ENCODE measurements around the gene NRROS. TPM values are rescaled to one million over a fixed set of nuclear protein-coding genes. Genes with fewer than 3 reads are reported as not detected.

The NRROS gene
- total and polyA plus RNA-seq, 2 of the 13 experiments (the other 11 are each of a cell fraction or from before 2014, with no cell fraction given), result not detected

DNA sequence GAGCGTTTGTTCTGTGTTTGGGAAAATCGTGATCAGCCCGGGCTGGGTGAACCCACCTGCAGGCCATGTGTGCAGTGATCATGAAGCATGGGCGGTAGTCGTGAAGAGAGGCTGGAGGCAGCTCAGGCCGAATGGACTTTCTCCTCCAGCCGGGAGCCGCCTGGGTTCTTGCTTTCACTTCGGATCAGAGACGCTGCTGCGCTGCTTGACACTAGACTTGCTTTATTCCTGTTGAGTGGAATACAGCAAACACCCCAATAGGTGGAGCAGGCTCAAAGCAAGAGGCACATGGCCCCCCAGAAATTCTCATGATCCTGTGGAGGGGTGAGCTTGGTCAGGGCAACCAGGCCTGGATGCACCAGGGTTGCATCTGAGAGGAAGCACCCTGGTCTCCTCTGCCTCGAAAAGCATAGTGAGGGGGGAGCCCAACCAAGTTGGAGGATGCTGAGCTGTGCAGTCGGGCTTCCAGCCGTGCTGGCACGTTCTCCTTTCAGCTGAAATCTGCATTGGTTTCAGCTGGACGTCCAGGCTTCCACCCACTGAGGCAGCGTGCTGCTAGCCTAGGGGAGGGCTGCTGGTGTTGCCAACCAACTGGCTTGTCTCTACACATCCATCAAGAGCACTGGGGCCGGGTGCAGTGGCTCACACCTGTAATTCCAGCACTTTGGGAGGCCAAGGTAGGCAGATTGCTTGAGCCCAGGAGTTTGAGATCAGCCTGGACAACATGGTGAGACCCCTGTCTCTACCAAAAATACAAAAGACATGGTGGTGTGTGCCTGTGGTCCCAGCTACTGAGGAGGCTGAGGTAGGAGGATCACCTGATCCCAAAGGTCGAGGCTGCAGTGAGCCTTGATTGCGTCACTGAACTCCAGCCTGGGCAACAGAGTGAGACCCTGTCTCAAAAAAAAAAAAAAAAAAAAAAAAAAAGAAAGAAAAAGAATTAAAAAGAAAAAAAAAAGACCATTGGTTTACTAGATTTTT lies 2.8 kb upstream of the NRROS start (continued):
- TF ChIP-seq ZNF589 (CRISPR knock-in tag; conservative IDR thresholded peaks at IDR 0.05) (no peak), HCFC1 (IDR thresholded peaks at IDR 0.05; ENCODE audit: low read depth, low read length) (no peak), HMG20A (CRISPR knock-in tag; IDR thresholded peaks at IDR 0.05; ENCODE audit: borderline replicate concordance) (no peak), ZNF33B (CRISPR knock-in tag; IDR thresholded peaks at IDR 0.05) (no peak), NFIC (IDR thresholded peaks at IDR 0.05; ENCODE audit: low read length) (no peak), ZNF547 (CRISPR knock-in tag; IDR thresholded peaks at IDR 0.05) (no peak), HNF4G (IDR thresholded peaks at IDR 0.05; ENCODE audit: borderline replicate concordance, low read depth, low read length) (no peak), HNF4G (CRISPR knock-in tag; IDR thresholded peaks at IDR 0.05; ENCODE audit: borderline replicate concordance, low read depth) (no peak), ZNF776 (CRISPR knock-in tag; IDR thresholded peaks at IDR 0.05) (no peak), CAMTA2 (CRISPR knock-in tag; IDR thresholded peaks at IDR 0.05; ENCODE audit: borderline replicate concordance) (no peak), FOXC1 (CRISPR knock-in tag; IDR thresholded peaks at IDR 0.05; ENCODE audit: borderline replicate concordance) (0 out of 2 replicates have a peak, but pooled peaks have one; percentile 37), ZNF891 (CRISPR knock-in tag; IDR thresholded peaks at IDR 0.05) (no peak), ZIK1 (CRISPR knock-in tag; IDR thresholded peaks at IDR 0.05; ENCODE audit: borderline replicate concordance, low read depth) (no peak), ZFP82 (CRISPR knock-in tag; IDR thresholded peaks at IDR 0.05; ENCODE audit: borderline replicate concordance) (no peak), ZNF432 (CRISPR knock-in tag; IDR thresholded peaks at IDR 0.05; ENCODE audit: borderline replicate concordance) (no peak), SOX13 (IDR thresholded peaks at IDR 0.05) (no peak), SOX13 (CRISPR knock-in tag; conservative IDR thresholded peaks at IDR 0.05 in 1 of 2, IDR thresholded peaks at IDR 0.05 in 1 of 2) (no peak), PHF8 (CRISPR knock-in tag; IDR thresholded peaks at IDR 0.05) (peak; percentile 15; the same call in 1 of the 2 replicates), ZC3H4 (CRISPR knock-in tag; IDR thresholded peaks at IDR 0.05; ENCODE audit: borderline replicate concordance) (no peak), MXD4 (CRISPR knock-in tag; IDR thresholded peaks at IDR 0.05) (0 out of 2 replicates have a peak, but pooled peaks have one; percentile 46), POLR2AphosphoS2 (IDR thresholded peaks at IDR 0.05; ENCODE audit: low read depth, low read length) (no peak), ZNF44 (CRISPR knock-in tag; IDR thresholded peaks at IDR 0.05) (no peak), PITX1 (CRISPR knock-in tag; IDR thresholded peaks at IDR 0.05) (no peak), ZNF282 (IDR thresholded peaks at IDR 0.05; ENCODE audit: partially characterized antibody) (no peak), IRX3 (CRISPR knock-in tag; IDR thresholded peaks at IDR 0.05; ENCODE audit: borderline replicate concordance, low read depth) (no peak), NR3C1 (CRISPR knock-in tag; IDR thresholded peaks at IDR 0.05) (no peak), LCORL (IDR thresholded peaks at IDR 0.05) (no peak), LCORL (CRISPR knock-in tag; IDR thresholded peaks at IDR 0.05) (0 out of 2 replicates have a peak, but pooled peaks have one; percentile 17), EEA1 (CRISPR knock-in tag; IDR thresholded peaks at IDR 0.05; ENCODE audit: borderline replicate concordance) (no peak)
- TF ChIP-seq, protein P1, sequence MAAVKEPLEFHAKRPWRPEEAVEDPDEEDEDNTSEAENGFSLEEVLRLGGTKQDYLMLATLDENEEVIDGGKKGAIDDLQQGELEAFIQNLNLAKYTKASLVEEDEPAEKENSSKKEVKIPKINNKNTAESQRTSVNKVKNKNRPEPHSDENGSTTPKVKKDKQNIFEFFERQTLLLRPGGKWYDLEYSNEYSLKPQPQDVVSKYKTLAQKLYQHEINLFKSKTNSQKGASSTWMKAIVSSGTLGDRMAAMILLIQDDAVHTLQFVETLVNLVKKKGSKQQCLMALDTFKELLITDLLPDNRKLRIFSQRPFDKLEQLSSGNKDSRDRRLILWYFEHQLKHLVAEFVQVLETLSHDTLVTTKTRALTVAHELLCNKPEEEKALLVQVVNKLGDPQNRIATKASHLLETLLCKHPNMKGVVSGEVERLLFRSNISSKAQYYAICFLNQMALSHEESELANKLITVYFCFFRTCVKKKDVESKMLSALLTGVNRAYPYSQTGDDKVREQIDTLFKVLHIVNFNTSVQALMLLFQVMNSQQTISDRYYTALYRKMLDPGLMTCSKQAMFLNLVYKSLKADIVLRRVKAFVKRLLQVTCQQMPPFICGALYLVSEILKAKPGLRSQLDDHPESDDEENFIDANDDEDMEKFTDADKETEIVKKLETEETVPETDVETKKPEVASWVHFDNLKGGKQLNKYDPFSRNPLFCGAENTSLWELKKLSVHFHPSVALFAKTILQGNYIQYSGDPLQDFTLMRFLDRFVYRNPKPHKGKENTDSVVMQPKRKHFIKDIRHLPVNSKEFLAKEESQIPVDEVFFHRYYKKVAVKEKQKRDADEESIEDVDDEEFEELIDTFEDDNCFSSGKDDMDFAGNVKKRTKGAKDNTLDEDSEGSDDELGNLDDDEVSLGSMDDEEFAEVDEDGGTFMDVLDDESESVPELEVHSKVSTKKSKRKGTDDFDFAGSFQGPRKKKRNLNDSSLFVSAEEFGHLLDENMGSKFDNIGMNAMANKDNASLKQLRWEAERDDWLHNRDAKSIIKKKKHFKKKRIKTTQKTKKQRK (IDR thresholded peaks at IDR 0.05; ENCODE audit: low read length), result no peak

All from HepG2 (cell line).